ENCODE data around the gene ERC2.

Gene ERC2

DNA sequence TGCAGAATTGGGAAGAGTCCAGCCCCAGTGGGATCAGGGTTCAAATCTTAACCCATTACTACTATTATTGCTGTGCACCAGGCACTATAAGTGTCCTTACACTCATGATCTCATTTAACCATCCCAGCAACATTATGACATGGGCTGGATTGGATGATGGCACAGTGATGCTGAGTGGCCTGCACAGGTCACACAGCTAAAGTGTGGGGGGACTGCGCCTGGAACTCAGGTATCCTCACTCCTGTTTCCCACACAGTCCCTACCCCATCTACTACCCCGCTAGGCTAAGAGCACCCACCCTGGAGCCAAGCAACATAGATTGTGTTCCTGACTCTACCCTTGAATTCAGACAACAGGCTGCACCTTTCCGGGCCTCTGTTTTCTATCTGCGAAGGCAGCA lies 997.2 kb downstream of the ERC2 start (continued):
- TF ChIP-seq, protein P1, sequence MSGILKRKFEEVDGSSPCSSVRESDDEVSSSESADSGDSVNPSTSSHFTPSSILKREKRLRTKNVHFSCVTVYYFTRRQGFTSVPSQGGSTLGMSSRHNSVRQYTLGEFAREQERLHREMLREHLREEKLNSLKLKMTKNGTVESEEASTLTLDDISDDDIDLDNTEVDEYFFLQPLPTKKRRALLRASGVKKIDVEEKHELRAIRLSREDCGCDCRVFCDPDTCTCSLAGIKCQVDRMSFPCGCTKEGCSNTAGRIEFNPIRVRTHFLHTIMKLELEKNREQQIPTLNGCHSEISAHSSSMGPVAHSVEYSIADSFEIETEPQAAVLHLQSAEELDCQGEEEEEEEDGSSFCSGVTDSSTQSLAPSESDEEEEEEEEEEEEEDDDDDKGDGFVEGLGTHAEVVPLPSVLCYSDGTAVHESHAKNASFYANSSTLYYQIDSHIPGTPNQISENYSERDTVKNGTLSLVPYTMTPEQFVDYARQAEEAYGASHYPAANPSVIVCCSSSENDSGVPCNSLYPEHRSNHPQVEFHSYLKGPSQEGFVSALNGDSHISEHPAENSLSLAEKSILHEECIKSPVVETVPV (CRISPR knock-in tag; IDR thresholded peaks at IDR 0.05): no peak
- TF ChIP-seq ZNF70 (CRISPR knock-in tag; IDR thresholded peaks at IDR 0.05) (no peak), ZNF565 (CRISPR knock-in tag; conservative IDR thresholded peaks at IDR 0.05; ENCODE audit: low read depth) (no peak), ZC3H10 (CRISPR knock-in tag; IDR thresholded peaks at IDR 0.05) (no peak), CSDC2 (CRISPR knock-in tag; IDR thresholded peaks at IDR 0.05) (no peak), GLIS3 (CRISPR knock-in tag; IDR thresholded peaks at IDR 0.05) (no peak)

DNA sequence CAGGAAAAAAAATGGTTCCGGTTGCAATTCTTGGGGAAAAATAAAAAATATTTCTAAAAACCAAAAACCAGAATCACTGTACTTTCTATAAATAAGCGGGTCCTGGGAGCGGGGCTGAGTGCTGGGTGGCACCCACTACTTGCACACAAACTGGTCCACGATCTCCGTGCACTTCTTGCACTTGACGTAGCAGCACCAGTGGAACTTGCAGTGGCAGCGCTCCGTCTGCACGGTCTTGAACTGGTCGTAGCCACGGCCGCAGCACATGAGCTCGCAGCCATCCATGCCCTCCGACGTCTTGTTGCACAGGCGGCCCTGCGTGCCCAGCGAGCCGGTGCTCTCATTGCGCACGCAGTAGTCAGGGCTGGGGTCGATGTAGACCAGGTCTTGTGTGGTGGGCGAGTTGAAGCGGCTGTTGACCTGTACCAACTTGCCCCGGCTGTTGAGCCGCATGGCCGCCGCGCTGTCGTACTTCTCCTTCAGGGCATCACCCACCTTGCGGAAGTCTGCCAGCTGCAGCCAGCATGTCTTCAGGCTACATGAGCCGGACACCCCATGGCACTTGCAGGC lies 998.2 kb downstream of the ERC2 start:
- TF ChIP-seq RARB (CRISPR knock-in tag; IDR thresholded peaks at IDR 0.05) (no peak), OSR1 (CRISPR knock-in tag; IDR thresholded peaks at IDR 0.05) (no peak), ZFP30 (CRISPR knock-in tag; IDR thresholded peaks at IDR 0.05) (no peak), ZNF565 (CRISPR knock-in tag; conservative IDR thresholded peaks at IDR 0.05; ENCODE audit: low read depth) (no peak), TCF4 (CRISPR knock-in tag; IDR thresholded peaks at IDR 0.05; ENCODE audit: borderline replicate concordance) (no peak), PPARA (CRISPR knock-in tag; IDR thresholded peaks at IDR 0.05; ENCODE audit: borderline replicate concordance) (no peak), ZNF8 (CRISPR knock-in tag; IDR thresholded peaks at IDR 0.05) (no peak), BACH2 (CRISPR knock-in tag; IDR thresholded peaks at IDR 0.05; ENCODE audit: borderline replicate concordance) (no peak), ZFP3 (CRISPR knock-in tag; IDR thresholded peaks at IDR 0.05) (no peak), GLIS3 (CRISPR knock-in tag; IDR thresholded peaks at IDR 0.05) (no peak), CSDC2 (CRISPR knock-in tag; IDR thresholded peaks at IDR 0.05) (no peak), ZNF70 (CRISPR knock-in tag; IDR thresholded peaks at IDR 0.05) (no peak), ISL1 (CRISPR knock-in tag; IDR thresholded peaks at IDR 0.05) (no peak), ARNTL (CRISPR knock-in tag; IDR thresholded peaks at IDR 0.05; ENCODE audit: borderline replicate concordance, low read depth) (no peak), TOX (CRISPR knock-in tag; IDR thresholded peaks at IDR 0.05; ENCODE audit: borderline replicate concordance) (no peak)
- TF ChIP-seq, protein P2, sequence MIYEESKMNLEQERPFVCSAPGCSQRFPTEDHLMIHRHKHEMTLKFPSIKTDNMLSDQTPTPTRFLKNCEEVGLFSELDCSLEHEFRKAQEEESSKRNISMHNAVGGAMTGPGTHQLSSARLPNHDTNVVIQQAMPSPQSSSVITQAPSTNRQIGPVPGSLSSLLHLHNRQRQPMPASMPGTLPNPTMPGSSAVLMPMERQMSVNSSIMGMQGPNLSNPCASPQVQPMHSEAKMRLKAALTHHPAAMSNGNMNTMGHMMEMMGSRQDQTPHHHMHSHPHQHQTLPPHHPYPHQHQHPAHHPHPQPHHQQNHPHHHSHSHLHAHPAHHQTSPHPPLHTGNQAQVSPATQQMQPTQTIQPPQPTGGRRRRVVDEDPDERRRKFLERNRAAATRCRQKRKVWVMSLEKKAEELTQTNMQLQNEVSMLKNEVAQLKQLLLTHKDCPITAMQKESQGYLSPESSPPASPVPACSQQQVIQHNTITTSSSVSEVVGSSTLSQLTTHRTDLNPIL (CRISPR knock-in tag; IDR thresholded peaks at IDR 0.05; ENCODE audit: low read depth): no peak
- TF ChIP-seq, protein P3, sequence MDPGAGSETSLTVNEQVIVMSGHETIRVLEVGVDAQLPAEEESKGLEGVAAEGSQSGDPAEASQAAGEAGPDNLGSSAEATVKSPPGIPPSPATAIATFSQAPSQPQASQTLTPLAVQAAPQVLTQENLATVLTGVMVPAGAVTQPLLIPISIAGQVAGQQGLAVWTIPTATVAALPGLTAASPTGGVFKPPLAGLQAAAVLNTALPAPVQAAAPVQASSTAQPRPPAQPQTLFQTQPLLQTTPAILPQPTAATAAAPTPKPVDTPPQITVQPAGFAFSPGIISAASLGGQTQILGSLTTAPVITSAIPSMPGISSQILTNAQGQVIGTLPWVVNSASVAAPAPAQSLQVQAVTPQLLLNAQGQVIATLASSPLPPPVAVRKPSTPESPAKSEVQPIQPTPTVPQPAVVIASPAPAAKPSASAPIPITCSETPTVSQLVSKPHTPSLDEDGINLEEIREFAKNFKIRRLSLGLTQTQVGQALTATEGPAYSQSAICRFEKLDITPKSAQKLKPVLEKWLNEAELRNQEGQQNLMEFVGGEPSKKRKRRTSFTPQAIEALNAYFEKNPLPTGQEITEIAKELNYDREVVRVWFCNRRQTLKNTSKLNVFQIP (CRISPR knock-in tag; IDR thresholded peaks at IDR 0.05; ENCODE audit: borderline replicate concordance, low read depth): no peak
- TF ChIP-seq, protein P4, sequence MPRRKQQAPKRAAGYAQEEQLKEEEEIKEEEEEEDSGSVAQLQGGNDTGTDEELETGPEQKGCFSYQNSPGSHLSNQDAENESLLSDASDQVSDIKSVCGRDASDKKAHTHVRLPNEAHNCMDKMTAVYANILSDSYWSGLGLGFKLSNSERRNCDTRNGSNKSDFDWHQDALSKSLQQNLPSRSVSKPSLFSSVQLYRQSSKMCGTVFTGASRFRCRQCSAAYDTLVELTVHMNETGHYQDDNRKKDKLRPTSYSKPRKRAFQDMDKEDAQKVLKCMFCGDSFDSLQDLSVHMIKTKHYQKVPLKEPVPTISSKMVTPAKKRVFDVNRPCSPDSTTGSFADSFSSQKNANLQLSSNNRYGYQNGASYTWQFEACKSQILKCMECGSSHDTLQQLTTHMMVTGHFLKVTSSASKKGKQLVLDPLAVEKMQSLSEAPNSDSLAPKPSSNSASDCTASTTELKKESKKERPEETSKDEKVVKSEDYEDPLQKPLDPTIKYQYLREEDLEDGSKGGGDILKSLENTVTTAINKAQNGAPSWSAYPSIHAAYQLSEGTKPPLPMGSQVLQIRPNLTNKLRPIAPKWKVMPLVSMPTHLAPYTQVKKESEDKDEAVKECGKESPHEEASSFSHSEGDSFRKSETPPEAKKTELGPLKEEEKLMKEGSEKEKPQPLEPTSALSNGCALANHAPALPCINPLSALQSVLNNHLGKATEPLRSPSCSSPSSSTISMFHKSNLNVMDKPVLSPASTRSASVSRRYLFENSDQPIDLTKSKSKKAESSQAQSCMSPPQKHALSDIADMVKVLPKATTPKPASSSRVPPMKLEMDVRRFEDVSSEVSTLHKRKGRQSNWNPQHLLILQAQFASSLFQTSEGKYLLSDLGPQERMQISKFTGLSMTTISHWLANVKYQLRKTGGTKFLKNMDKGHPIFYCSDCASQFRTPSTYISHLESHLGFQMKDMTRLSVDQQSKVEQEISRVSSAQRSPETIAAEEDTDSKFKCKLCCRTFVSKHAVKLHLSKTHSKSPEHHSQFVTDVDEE (CRISPR knock-in tag; IDR thresholded peaks at IDR 0.05): no peak
- TF ChIP-seq, protein P5, sequence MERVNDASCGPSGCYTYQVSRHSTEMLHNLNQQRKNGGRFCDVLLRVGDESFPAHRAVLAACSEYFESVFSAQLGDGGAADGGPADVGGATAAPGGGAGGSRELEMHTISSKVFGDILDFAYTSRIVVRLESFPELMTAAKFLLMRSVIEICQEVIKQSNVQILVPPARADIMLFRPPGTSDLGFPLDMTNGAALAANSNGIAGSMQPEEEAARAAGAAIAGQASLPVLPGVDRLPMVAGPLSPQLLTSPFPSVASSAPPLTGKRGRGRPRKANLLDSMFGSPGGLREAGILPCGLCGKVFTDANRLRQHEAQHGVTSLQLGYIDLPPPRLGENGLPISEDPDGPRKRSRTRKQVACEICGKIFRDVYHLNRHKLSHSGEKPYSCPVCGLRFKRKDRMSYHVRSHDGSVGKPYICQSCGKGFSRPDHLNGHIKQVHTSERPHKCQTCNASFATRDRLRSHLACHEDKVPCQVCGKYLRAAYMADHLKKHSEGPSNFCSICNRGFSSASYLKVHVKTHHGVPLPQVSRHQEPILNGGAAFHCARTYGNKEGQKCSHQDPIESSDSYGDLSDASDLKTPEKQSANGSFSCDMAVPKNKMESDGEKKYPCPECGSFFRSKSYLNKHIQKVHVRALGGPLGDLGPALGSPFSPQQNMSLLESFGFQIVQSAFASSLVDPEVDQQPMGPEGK (CRISPR knock-in tag; IDR thresholded peaks at IDR 0.05; ENCODE audit: borderline replicate concordance): no peak
- no peak for ATAC-seq

DNA sequence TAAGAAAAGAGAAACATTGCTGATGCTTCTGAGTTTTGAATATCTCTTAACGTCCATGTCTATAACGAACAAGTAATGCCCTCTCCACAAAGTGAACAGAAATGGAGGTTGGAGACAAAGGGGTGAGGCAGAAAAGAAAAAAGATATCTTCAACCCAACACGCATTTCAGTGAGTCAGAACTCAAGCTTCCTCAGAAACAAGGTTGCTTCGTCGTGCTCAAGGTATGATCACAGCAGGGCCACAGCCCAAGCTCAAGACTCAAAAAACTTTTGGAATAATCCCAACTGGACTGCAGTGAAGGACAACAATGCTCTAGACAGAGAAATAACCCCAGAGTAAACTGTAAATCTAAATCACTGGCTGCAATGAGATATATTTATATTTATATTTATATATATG lies 1000.0 kb downstream of the ERC2 start:
- no peak for TF ChIP-seq GLIS3 (CRISPR knock-in tag; IDR thresholded peaks at IDR 0.05)
- peak; percentile 42 for ATAC-seq

Measured in SK-N-SH treated with all-trans-retinoic acid at 6 μM for 48 hours (cell line).